SK-N-SH (cell line): ENCODE results near the gene FAM200C.

Experiments used
- FOXJ3 ChIP-seq: sonication (generic); formaldehyde crosslinking; IDR thresholded peaks from 2 replicates; pipeline ENCODE4 v1.5.1; 2020; ENCODE audit warnings: mild to moderate bottlenecking, missing genetic modification reagents
- SMC3 ChIP-seq: IDR thresholded peaks from 2 replicates; pipeline ENCODE4 v1.6.1; 2012; ENCODE audit warnings: low read depth, low read length, improper control_type of control experiment
- TF ChIP-seq, protein P1 (sequence below): fragments of 200-600 bp; sonication (generic); IDR thresholded peaks from 2 replicates; pipeline ENCODE4 v1.6.1; 2017; ENCODE audit warnings: antibody characterized with exemption, mild to moderate bottlenecking, moderate library complexity
- TF ChIP-seq, protein P2 (sequence below): IDR thresholded peaks from 2 replicates; pipeline ENCODE4 v1.4.0; 2012; ENCODE audit warnings: low read depth

DNA sequence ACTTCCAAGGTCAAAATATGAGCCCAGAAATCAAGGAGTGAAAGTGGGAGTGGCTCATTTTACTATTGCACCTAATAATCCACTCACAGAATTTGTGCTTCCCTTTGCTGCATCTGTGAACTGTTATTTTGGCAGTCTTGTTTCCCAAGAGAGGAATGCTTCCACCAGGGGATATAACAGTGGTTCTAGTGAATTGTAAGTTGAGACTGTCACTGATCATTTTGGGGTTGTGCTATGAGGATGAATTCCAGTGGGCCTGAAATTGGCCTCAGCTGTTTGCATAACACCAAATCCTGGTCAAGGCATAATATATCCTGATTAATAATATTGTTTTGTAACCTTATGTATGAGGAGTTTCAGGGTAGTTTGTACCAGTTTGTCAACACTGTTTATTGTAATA lies 14.4 kb downstream of the FAM200C start:
- TF ChIP-seq, protein P1, sequence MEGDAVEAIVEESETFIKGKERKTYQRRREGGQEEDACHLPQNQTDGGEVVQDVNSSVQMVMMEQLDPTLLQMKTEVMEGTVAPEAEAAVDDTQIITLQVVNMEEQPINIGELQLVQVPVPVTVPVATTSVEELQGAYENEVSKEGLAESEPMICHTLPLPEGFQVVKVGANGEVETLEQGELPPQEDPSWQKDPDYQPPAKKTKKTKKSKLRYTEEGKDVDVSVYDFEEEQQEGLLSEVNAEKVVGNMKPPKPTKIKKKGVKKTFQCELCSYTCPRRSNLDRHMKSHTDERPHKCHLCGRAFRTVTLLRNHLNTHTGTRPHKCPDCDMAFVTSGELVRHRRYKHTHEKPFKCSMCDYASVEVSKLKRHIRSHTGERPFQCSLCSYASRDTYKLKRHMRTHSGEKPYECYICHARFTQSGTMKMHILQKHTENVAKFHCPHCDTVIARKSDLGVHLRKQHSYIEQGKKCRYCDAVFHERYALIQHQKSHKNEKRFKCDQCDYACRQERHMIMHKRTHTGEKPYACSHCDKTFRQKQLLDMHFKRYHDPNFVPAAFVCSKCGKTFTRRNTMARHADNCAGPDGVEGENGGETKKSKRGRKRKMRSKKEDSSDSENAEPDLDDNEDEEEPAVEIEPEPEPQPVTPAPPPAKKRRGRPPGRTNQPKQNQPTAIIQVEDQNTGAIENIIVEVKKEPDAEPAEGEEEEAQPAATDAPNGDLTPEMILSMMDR: no peak
- TF ChIP-seq FOXJ3 (CRISPR knock-in tag) (no peak), SMC3 (no peak)
- TF ChIP-seq, protein P2, sequence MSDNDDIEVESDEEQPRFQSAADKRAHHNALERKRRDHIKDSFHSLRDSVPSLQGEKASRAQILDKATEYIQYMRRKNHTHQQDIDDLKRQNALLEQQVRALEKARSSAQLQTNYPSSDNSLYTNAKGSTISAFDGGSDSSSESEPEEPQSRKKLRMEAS: no peak
